ENCODE results near the gene IBA57. TPM values are rescaled to one million over a fixed set of nuclear protein-coding genes. Genes with fewer than 3 reads are reported as not detected.

The IBA57 gene
- total RNA-seq, 2 experiments from 2014 or later: 9.7 to 10.8 TPM

- POLR2A ChIA-PET: no interaction called here
- no peak within 1 kb of the TSS for H3K4me3 Mint-ChIP-seq
- no peaks in the 10 kb centered on the region for H3K9me3 Mint-ChIP-seq
- TF ChIP-seq, protein P1, sequence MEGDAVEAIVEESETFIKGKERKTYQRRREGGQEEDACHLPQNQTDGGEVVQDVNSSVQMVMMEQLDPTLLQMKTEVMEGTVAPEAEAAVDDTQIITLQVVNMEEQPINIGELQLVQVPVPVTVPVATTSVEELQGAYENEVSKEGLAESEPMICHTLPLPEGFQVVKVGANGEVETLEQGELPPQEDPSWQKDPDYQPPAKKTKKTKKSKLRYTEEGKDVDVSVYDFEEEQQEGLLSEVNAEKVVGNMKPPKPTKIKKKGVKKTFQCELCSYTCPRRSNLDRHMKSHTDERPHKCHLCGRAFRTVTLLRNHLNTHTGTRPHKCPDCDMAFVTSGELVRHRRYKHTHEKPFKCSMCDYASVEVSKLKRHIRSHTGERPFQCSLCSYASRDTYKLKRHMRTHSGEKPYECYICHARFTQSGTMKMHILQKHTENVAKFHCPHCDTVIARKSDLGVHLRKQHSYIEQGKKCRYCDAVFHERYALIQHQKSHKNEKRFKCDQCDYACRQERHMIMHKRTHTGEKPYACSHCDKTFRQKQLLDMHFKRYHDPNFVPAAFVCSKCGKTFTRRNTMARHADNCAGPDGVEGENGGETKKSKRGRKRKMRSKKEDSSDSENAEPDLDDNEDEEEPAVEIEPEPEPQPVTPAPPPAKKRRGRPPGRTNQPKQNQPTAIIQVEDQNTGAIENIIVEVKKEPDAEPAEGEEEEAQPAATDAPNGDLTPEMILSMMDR (IDR thresholded peaks at IDR 0.05): no peak
- intact Hi-C loops (cut with micrococcal nuclease): no loop called here
- ATAC-seq: peak; percentile 12
- H3K27me3 Mint-ChIP-seq: no peaks in the 10 kb centered on the region
- H3K4me1 Mint-ChIP-seq (ENCODE audit: low read depth): peaks cover 11% of the 10 kb centered on the region
- no peak for DNase-seq
- no peak within 1 kb of the TSS for H3K27ac Mint-ChIP-seq
- no peaks in the 10 kb centered on the region for H3K36me3 Mint-ChIP-seq (ENCODE audit: low read depth)
- CTCF ChIA-PET: no interaction called here
Measured at GRCh38 chr1:228149406-228150119, 16.0 kb upstream of the IBA57 start, which contains the start of gene GJC2. Gene GJC2 (plus strand): TSS chr1:228149930. CDS start chr1:228157759, 7,829 bp downstream.

- H3K27ac Mint-ChIP-seq: no peak overlapping the region
- H3K36me3 Mint-ChIP-seq (ENCODE audit: low read depth): no peaks in the 10 kb centered on the region
- CTCF ChIA-PET: no interaction called here
- peaks cover 13% of the 10 kb centered on the region for H3K4me1 Mint-ChIP-seq (ENCODE audit: low read depth)
- H3K9me3 Mint-ChIP-seq: no peaks in the 10 kb centered on the region
- intact Hi-C loops (cut with micrococcal nuclease): no loop called here
- TF ChIP-seq, protein P1 (IDR thresholded peaks at IDR 0.05): no peak
- H3K27me3 Mint-ChIP-seq: no peaks in the 10 kb centered on the region
- POLR2A ChIA-PET: no interaction called here
- DNase-seq: no peak
- no peak overlapping the region for H3K4me3 Mint-ChIP-seq
- no peak for ATAC-seq
Measured at GRCh38 chr1:228150120-228150460, 15.5 kb upstream of the IBA57 start.

GRCh38 chr1:228150461-228151179, 15.0 kb upstream of the IBA57 start:
- POLR2A ChIA-PET: interaction anchor here (0.8 to 4.1 kb wide), 2 partner anchors 9 to 21 kb away, joined by 3 to 16 read pairs; partner anchors contain the start of gene GUK1
- Mint-ChIP-seq H3K9me3 (no peaks in the 10 kb centered on the region), H3K36me3 (ENCODE audit: low read depth) (no peaks in the 10 kb centered on the region), H3K27me3 (no peaks in the 10 kb centered on the region), H3K4me3 (no peak overlapping the region), H3K27ac (no peak overlapping the region), H3K4me1 (ENCODE audit: low read depth) (peaks cover 19% of the 10 kb centered on the region)
- TF ChIP-seq, protein P1 (IDR thresholded peaks at IDR 0.05): no peak
- peak; percentile 2 for DNase-seq
- intact Hi-C loops (cut with micrococcal nuclease): no loop called here
- CTCF ChIA-PET: interaction anchor here (1.6 kb wide), 1 partner anchor 15 kb away, joined by 4 read pairs; the partner anchor contains the start of gene IBA57
- ATAC-seq: no peak

GRCh38 chr1:228151180-228151925, 14.3 kb upstream of the IBA57 start:
- POLR2A ChIA-PET: interaction anchor here (0.8 to 4.1 kb wide), 3 partner anchors 10 to 21 kb away, joined by 3 to 16 read pairs (median 4); partner anchors contain the start of gene GUK1
- H3K9me3 Mint-ChIP-seq: no peaks in the 10 kb centered on the region
- no peak overlapping the region for H3K4me3 Mint-ChIP-seq
- H3K27me3 Mint-ChIP-seq: no peaks in the 10 kb centered on the region
- ATAC-seq (no peak), DNase-seq (peak; percentile 6)
- H3K36me3 Mint-ChIP-seq (ENCODE audit: low read depth): no peaks in the 10 kb centered on the region
- peaks cover 26% of the 10 kb centered on the region for H3K4me1 Mint-ChIP-seq (ENCODE audit: low read depth)
- TF ChIP-seq, protein P1 (IDR thresholded peaks at IDR 0.05): no peak
- intact Hi-C loops (cut with micrococcal nuclease): no loop called here
- H3K27ac Mint-ChIP-seq: peak overlapping the region; percentile 48
- CTCF ChIA-PET: interaction anchor here (1.6 kb wide), 1 partner anchor 14 kb away, joined by 4 read pairs; the partner anchor contains the start of gene IBA57

All from activated CD8-positive, alpha-beta T cell treated with anti-CD3 and anti-CD28 coated beads for 36 hours (primary cell).